Body of pancreas (tissue), 4 donors: Measurements from ENCODE around the gene XDH. TPM values are rescaled to one million over a fixed set of nuclear protein-coding genes. Genes with fewer than 3 reads are reported as not detected.

Experiments used
- ATAC-seq: fragments of 150-250 bp; one replicate; pipeline ENCODE4 v1.9.1; 2016
- DNase-seq, 4 donors: peaks; one replicate each; pipeline ENCODE4 v3.0.0-alpha.2; 2019
- H3K27ac ChIP-seq, 4 donors: fragments of 200-600 bp; sonication (generic); 1 replicate in 3 of 4; 2 replicates in 1 of 4; pipeline versions ENCODE4 v1.5.1 to v1.6.1; 2016 to 2019; ENCODE audit warnings: mild to moderate bottlenecking in 1 of 4, mixed read lengths in 1 of 4, moderate library complexity in 1 of 4
- H3K27me3 ChIP-seq, 2 donors: fragments of 200-600 bp; sonication (generic); one replicate each; pipeline ENCODE4 v1.6.0; 2016; ENCODE audit warnings: mild to moderate bottlenecking in 1 of 2
- H3K36me3 ChIP-seq, 2 donors: fragments of 200-600 bp; sonication (generic); replicated peaks in 1 of 2; 2 replicates each; pipeline ENCODE4 v1.5.1; 2016; ENCODE audit warnings: low read depth in 2 of 2; ENCODE audit not compliant: insufficient read depth in 1 of 2
- H3K4me1 ChIP-seq: fragments of 200-600 bp; sonication (generic); one replicate; pipeline ENCODE4 v1.6.0; 2016
- H3K4me3 ChIP-seq, 2 donors: fragments of 200-600 bp; sonication (generic); 1 replicate in 1 of 2; 2 replicates in 1 of 2; pipeline ENCODE4 v1.5.1; 2016 to 2019
- H3K9me3 ChIP-seq, 3 donors: fragments of 200-600 bp; sonication (generic); 1 replicate in 2 of 3; 2 replicates in 1 of 3; pipeline ENCODE4 v1.5.1; 2016
- CTCF ChIP-seq, 7 experiments: fragments of 450-650 bp in 4 of 7; fragments of 200-600 bp in 3 of 7; sonication (generic) in 3 of 7; IDR thresholded peaks; one replicate each; pipeline ENCODE4 v1.5.1; 2016 to 2019; ENCODE audit warnings: antibody characterized with exemption in 7 of 7
- POLR2A ChIP-seq, 3 donors: fragments of 450-650 bp; IDR thresholded peaks; one replicate each; pipeline ENCODE4 v1.6.1; 2016; ENCODE audit warnings: antibody characterized with exemption in 3 of 3, mild to moderate bottlenecking in 2 of 3
- WGBS, 2 donors: methylation state at CpG; one replicate each; pipeline ENCODE4 v1.1.5; 2017; 5-methylcytosine and 5-hydroxymethylcytosine counted together
- intact Hi-C: fragments of 100-400 bp; cut with DNase I; formaldehyde crosslinking; loops from one replicate; pipeline ENCODE4 v1.15.1; 2023
- total RNA-seq, 2 donors: library from RNA; depleted of rRNA; stranded (reverse); fragments of >200 nt; gene quantifications; one replicate each; pipeline ENCODE4 v1.1.0, GENCODE V29; 2016

XDH gene
- total RNA-seq, 2 donors from 2014 or later = 0.78 to 4.9 TPM

GRCh38 chr2:31349160-31349559 lies 65.4 kb downstream of the XDH start:
- WGBS, 2 donors = 83 to 92% methylated on average over 7 of the region's 7 CpGs
- H3K27ac ChIP-seq = no peak overlapping the region
- intact Hi-C loops = no loop called here
- H3K27me3 ChIP-seq = no peaks in the 10 kb centered on the region
- ATAC-seq (no peak), DNase-seq (no peak)
- H3K4me3 ChIP-seq = no peak overlapping the region
- H3K36me3 ChIP-seq = no peaks in the 10 kb centered on the region
- no peaks in the 10 kb centered on the region for H3K4me1 ChIP-seq
- H3K9me3 ChIP-seq = no peaks in the 10 kb centered on the region
- no peak for TF ChIP-seq POLR2A (IDR thresholded peaks at IDR 0.05)
- no peak for TF ChIP-seq CTCF (IDR thresholded peaks at IDR 0.05)

GRCh38 chr2:31348618-31349017 lies 65.9 kb downstream of the XDH start:
- ATAC-seq (no peak), DNase-seq (no peak)
- WGBS, 2 donors = 67 to 74% methylated on average over 5 of the region's 5 CpGs
- no peak overlapping the region for H3K4me3 ChIP-seq
- no peaks in the 10 kb centered on the region for H3K4me1 ChIP-seq
- no peaks in the 10 kb centered on the region for H3K27me3 ChIP-seq
- intact Hi-C loops = no loop called here
- H3K27ac ChIP-seq = no peak overlapping the region
- TF ChIP-seq CTCF (IDR thresholded peaks at IDR 0.05) = no peak
- no peak for TF ChIP-seq POLR2A (IDR thresholded peaks at IDR 0.05)
- H3K36me3 ChIP-seq = no peaks in the 10 kb centered on the region
- H3K9me3 ChIP-seq = no peaks in the 10 kb centered on the region

GRCh38 chr2:31347750-31348149 lies 66.8 kb downstream of the XDH start:
- H3K27me3 ChIP-seq = no peaks in the 10 kb centered on the region
- intact Hi-C loops = no loop called here
- TF ChIP-seq POLR2A (IDR thresholded peaks at IDR 0.05) = no peak
- TF ChIP-seq CTCF (IDR thresholded peaks at IDR 0.05) = no peak
- ATAC-seq = no peak
- no peaks in the 10 kb centered on the region for H3K9me3 ChIP-seq
- H3K4me3 ChIP-seq = no peak overlapping the region
- H3K36me3 ChIP-seq = no peaks in the 10 kb centered on the region
- 68 to 75% methylated on average over 7 to 9 of the region's 9 CpGs for WGBS, 2 donors
- no peaks in the 10 kb centered on the region for H3K4me1 ChIP-seq
- DNase-seq = no peak
- H3K27ac ChIP-seq = no peak overlapping the region

- no peak for TF ChIP-seq CTCF (IDR thresholded peaks at IDR 0.05)
- no peak for TF ChIP-seq POLR2A (IDR thresholded peaks at IDR 0.05)
- no peak for ATAC-seq
- Histone ChIP-seq H3K27ac (no peak overlapping the region), H3K9me3 (no peaks in the 10 kb centered on the region), H3K36me3 (no peaks in the 10 kb centered on the region), H3K27me3 (no peaks in the 10 kb centered on the region), H3K4me1 (no peaks in the 10 kb centered on the region), H3K4me3 (no peak overlapping the region)
- 70 to 85% methylated on average over 3 to 6 of the region's 6 CpGs for WGBS, 2 donors
- intact Hi-C loops = no loop called here
- no peak for DNase-seq
These were observed 67.2 kb downstream of the XDH start for GRCh38 chr2:31347319-31347718.

- ATAC-seq = no peak
These were observed 70.1 kb downstream of the XDH start for GRCh38 chr2:31344447-31344846.

More at GRCh38 chr2:31344447-31344846, 70.1 kb downstream of the XDH start:
- DNase-seq = no peak
- H3K27me3 ChIP-seq = no peaks in the 10 kb centered on the region
- no peak overlapping the region for H3K4me3 ChIP-seq
- TF ChIP-seq CTCF (IDR thresholded peaks at IDR 0.05) (no peak), POLR2A (IDR thresholded peaks at IDR 0.05) (no peak)
- no peak overlapping the region for H3K27ac ChIP-seq
- H3K9me3 ChIP-seq = no peaks in the 10 kb centered on the region
- H3K36me3 ChIP-seq = no peaks in the 10 kb centered on the region
- intact Hi-C loops = no loop called here
- no peaks in the 10 kb centered on the region for H3K4me1 ChIP-seq
- WGBS, 2 donors = 76 to 80% methylated on average over 4 of the region's 4 CpGs
